ENCODE results near the gene NME7.
"Not testable (repeated sequence)": the region's sequence is repeated elsewhere in the genome, so short reads cannot be mapped to it uniquely, and the experiment has no call there.

NME7 gene

GRCh38 chr1:169240449-169241232 lies 127.0 kb downstream of the NME7 start:
- in situ Hi-C loops (cut with HindIII; ENCODE audit: low sequenced_read_pairs), result no loop called here

GRCh38 chr1:169236880-169237279 lies 130.7 kb downstream of the NME7 start:
- in situ Hi-C loops (cut with HindIII; ENCODE audit: low sequenced_read_pairs), result no loop called here

DNA sequence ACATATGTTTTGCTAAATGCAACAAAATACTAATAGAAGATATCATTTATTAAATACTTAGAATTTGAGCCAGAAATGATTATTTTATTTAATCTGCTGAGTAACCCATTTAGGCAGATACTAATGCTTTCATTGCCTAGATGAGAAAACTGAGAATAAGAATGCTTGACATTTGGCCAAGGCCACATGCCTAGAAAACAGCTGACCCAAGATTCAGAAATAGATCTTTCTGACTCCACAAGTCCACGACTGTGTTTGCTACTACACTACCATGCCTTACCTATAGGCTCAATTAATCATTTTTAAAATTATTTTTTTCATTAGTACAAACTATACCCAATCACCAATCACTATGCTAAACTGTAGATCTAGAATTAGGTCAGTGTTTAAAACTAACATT lies 131.5 kb downstream of the NME7 start:
- in situ Hi-C loops (cut with HindIII; ENCODE audit: low sequenced_read_pairs), result no loop called here

GRCh38 chr1:169235568-169235967 lies 132.0 kb downstream of the NME7 start:
- in situ Hi-C loops (cut with HindIII; ENCODE audit: low sequenced_read_pairs), result no loop called here

DNA sequence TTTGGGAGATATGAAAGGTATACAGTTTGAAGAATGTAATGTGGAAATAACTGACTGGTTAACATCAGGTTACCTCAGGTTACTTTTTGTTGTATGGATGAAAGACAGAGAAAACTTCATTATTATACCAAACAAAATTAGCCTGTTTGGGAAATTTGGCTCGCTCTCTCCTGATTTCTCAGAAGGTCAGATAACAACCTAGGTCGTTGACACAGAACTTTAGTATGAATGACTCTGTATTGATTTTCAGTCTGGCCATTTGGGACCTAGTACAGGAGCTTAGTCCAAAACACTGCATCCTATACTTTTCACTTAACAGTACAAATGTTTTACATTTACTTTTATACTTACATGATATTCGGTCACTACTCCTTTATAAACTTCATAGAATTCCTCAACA lies 132.8 kb downstream of the NME7 start:
- in situ Hi-C loops (cut with HindIII; ENCODE audit: low sequenced_read_pairs), result no loop called here

GRCh38 chr1:169217636-169218035 lies 150.0 kb downstream of the NME7 start:
- in situ Hi-C loops (cut with HindIII; ENCODE audit: low sequenced_read_pairs), result no loop called here

DNA sequence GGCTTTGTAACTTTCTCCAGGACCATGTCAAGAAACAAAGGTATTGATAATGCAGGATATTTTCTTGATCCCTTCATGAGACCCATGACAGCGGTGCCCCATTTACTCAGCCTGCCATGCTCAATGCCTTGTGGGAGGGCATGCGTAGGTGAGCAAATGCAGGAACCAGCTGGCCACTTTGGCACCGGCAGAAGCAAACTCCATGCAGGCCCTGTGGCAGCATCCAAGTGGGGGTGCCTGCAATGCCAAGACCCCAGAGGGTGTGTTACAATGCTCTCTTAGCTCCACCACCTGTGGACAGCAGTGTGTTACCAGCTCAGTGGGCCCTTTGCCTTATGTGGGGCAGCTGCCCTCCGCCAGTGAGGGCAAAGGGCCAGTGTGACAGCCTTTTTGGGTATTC lies 153.0 kb downstream of the NME7 start:
- in situ Hi-C loops (cut with HindIII; ENCODE audit: low sequenced_read_pairs), result no loop called here

GRCh38 chr1:169212088-169212487 lies 155.5 kb downstream of the NME7 start:
- in situ Hi-C loops (cut with HindIII; ENCODE audit: low sequenced_read_pairs), result no loop called here

GRCh38 chr1:169207797-169208520 lies 159.6 kb downstream of the NME7 start:
- in situ Hi-C loops (cut with HindIII; ENCODE audit: low sequenced_read_pairs), result no loop called here

DNA sequence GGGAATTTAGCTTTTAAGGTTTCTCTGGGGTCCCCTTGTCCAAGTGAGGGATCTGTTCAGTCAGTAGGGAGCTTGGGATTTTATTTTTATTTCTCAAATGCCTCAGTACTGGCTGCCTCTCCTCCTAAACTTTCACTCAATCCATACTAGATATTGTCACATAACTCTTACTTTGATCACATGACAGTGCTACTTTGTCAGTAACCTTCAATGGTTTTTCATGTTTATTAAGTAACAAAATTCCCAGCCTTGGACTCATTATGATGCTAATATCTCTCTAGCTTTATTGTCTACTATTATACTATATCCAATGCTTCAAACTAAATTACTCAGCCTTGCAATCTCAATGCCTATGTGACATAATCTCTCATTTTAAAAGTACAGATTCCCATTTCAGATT lies 163.4 kb downstream of the NME7 start:
- in situ Hi-C loops (cut with HindIII; ENCODE audit: low sequenced_read_pairs), result no loop called here

GRCh38 chr1:169202791-169203665 lies 164.6 kb downstream of the NME7 start:
- in situ Hi-C loops (cut with HindIII; ENCODE audit: low sequenced_read_pairs), result no loop called here

- in situ Hi-C loops (cut with HindIII; ENCODE audit: low sequenced_read_pairs), result no loop called here
These were observed 166.4 kb downstream of the NME7 start for GRCh38 chr1:169201084-169201619.

GRCh38 chr1:169200319-169200718 lies 167.3 kb downstream of the NME7 start:
- in situ Hi-C loops (cut with HindIII; ENCODE audit: low sequenced_read_pairs), result no loop called here

- in situ Hi-C loops (cut with HindIII; ENCODE audit: low sequenced_read_pairs), result no loop called here
These were observed 171.0 kb downstream of the NME7 start for GRCh38 chr1:169196581-169196980.

DNA sequence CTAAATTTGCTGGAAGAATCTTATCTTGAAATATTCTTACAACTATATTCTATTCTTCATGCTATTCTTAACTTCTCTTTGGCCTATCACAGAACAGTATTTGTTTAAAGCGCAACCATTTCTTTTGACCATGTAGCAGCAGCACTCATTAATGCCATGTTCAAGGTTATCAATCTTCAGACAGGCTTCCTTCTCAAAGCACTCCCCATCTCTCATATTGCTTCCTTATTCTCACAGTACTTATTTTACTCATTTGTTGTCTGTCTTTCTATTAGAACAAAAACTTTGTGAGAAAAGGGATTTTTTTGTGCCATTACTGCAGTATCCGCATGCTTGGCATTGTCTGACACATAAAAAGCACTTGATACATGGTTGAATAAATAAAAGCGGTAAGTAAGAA lies 171.4 kb downstream of the NME7 start:
- in situ Hi-C loops (cut with HindIII; ENCODE audit: low sequenced_read_pairs), result no loop called here

DNA sequence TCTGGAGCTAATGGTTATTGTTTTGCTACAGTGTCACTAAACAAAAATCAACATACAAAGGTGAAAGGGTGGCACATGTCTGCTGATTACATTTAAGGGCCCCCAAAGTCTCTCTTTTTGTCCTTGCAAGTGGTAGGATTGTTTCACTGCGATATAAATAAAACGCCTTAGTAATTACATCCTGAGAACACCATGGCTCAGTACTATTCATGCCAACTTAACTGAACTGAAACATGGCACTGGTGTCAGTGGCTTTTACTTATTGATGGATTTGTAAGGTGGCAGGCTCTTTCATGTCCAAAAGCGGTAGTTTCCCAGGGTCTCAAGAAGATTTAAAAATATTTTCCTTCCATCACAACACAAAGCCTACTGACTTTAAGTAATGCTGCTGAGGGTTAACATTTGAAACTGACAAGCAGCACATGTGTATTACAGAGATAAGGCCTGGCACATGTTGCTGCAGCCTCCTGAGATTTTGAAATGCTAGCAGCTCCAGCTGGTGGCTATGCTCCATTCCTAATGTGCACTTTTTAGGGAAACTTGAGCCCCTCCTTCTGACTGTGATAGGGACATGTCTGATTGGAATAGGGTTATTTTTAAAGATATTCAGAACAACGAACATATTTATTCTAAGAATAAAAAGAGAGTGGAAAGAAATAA lies 174.3 kb downstream of the NME7 start:
- in situ Hi-C loops (cut with HindIII; ENCODE audit: low sequenced_read_pairs), result no loop called here

- in situ Hi-C loops (cut with HindIII; ENCODE audit: low sequenced_read_pairs), result no loop called here
These were observed 181.5 kb downstream of the NME7 start for GRCh38 chr1:169186106-169186505.

- in situ Hi-C loops (cut with HindIII; ENCODE audit: low sequenced_read_pairs), result no loop called here
These were observed 182.8 kb downstream of the NME7 start for GRCh38 chr1:169184812-169185211.

DNA sequence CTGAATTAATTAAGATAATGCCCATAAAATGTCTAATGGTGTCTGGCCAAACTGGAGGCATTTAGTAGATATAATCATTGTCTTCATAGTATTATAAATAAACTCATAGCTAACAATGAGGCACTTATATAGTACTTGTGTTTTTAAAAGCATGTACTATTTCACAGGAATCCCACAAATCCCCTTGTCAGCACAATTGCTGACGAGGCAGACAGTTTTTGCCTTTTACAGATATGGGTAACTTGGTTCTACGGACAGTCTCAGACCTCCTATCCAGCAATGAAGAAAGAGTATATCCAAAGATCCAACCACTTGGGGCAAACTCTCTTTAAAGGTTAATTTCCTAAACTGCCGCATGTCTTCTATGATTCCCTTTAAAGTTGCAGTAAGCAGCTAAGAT lies 187.4 kb downstream of the NME7 start:
- in situ Hi-C loops (cut with HindIII; ENCODE audit: low sequenced_read_pairs), result no loop called here

DNA sequence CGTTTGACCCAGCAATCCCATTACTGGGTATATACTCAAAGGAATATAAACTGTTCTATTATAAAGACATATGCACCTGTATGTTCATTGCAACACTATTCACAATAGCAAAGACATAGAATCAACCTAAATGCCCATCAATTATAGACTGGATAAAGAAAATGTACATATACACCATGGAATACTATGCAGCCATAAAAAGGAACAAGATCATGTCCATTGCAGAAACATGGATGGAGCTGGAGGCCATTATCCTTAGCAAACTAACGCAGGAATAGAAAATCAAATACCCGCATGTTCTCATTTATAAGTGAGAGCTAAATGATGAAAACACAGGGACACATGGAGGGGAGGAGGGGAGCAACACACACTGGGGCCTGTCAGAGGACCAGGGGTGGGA lies 188.2 kb downstream of the NME7 start:
- in situ Hi-C loops (cut with HindIII; ENCODE audit: low sequenced_read_pairs), result not testable (repeated sequence)

- in situ Hi-C loops (cut with HindIII; ENCODE audit: low sequenced_read_pairs), result no loop called here
These were observed 192.1 kb downstream of the NME7 start for GRCh38 chr1:169175461-169175860.

Data from endothelial cell of hepatic sinusoid (primary cell).